HepG2 (cell line): Measurements from ENCODE around the gene TUBB2B. TPM values are rescaled to one million over a fixed set of nuclear protein-coding genes. Genes with fewer than 3 reads are reported as not detected.
"Not testable (repeated sequence)": the region's sequence is repeated elsewhere in the genome, so short reads cannot be mapped to it uniquely, and the experiment has no call there.

Source experiments
- ATAC-seq: fragments of 200-7000 bp; cut with Tn5 transposase; 3 replicates; pipeline ENCODE4 v1.9.1; 2020; ENCODE audit warnings: mild to moderate bottlenecking, moderate library complexity
- BruUV-seq: library from RNA; stranded (reverse); fragments of 400-500 nt; replicated peaks from 2 replicates; lab custom pipeline; 2021; lab: Mats Ljungman, UMichigan
- CTCF ChIA-PET: fragments of 300-600 bp; formaldehyde crosslinking; extraction: SDS; loops from one replicate; lab custom pipeline; 2021; ENCODE audit warnings: low total read pairs, inconsistent platforms, low intra/inter-chr PET ratio; lab: Yijun Ruan, JAX
- POLR2A ChIA-PET: fragments of 350-600 bp; sonication (Branson Sonifier 250); formaldehyde crosslinking; loops from one replicate; lab custom pipeline; 2020; ENCODE audit warnings: antibody characterized with exemption, inconsistent platforms; lab: Yijun Ruan, JAX
- DNase-seq: peaks from one replicate; pipeline ENCODE4 v3.0.0-alpha.2; 2015; ENCODE audit warnings: low spot score
- FAIRE-seq: peaks from 3 replicates; lab custom pipeline; 2011; peaks lifted over from hg19 to GRCh38; lab: Jason Lieb, UNC
- H2AFZ ChIP-seq: one replicate; pipeline ENCODE4 v1.6.1; 2011; ENCODE audit warnings: low read length, inconsistent platforms
- H3K27ac ChIP-seq: fragments of 300-600 bp; 3 replicates; pipeline ENCODE4 v1.8.0; 2011; ENCODE audit warnings: mixed run types, mild to moderate bottlenecking, mixed read lengths, low read length, inconsistent platforms; ENCODE audit not compliant: insufficient read depth; ENCODE audit errors: extremely low read length
- H3K27me3 ChIP-seq, 2 experiments: fragments of 200-600 bp in 1 of 2; 2 replicates in 1 of 2; 3 replicates in 1 of 2; pipeline versions ENCODE4 v1.6.0 to v1.8.0; 2011; ENCODE audit warnings: low read length in 2 of 2, mild to moderate bottlenecking in 2 of 2, moderate library complexity in 2 of 2, inconsistent platforms in 1 of 2; ENCODE audit not compliant: insufficient read depth in 2 of 2, control insufficient read depth in 1 of 2
- H3K36me3 ChIP-seq, 2 experiments: fragments of 200-600 bp in 1 of 2; replicated peaks in 1 of 2; 2 replicates in 1 of 2; 3 replicates in 1 of 2; pipeline versions ENCODE4 v1.5.1 to v1.8.0; 2011; ENCODE audit warnings: low read length in 2 of 2, inconsistent platforms in 1 of 2; ENCODE audit not compliant: insufficient read depth in 2 of 2, control insufficient read depth in 1 of 2
- H3K4me1 ChIP-seq: 2 replicates; pipeline ENCODE4 v1.5.1; 2012; ENCODE audit warnings: low read length, inconsistent platforms; ENCODE audit not compliant: insufficient read depth
- H3K4me2 ChIP-seq: 2 replicates; pipeline ENCODE4 v1.6.0; 2011; ENCODE audit warnings: low read depth, low read length, inconsistent platforms
- H3K4me3 ChIP-seq, 3 experiments: fragments of 200-600 bp in 1 of 3; sonication (generic), shearing (Covaris generic) in 1 of 3; replicated peaks in 1 of 3; 2 replicates each; pipeline ENCODE4 v1.5.1; 2011 to 2016; ENCODE audit warnings: low read length in 3 of 3, inconsistent platforms in 2 of 3, low read depth in 2 of 3, mild to moderate bottlenecking in 2 of 3, control low read depth in 1 of 3, mixed read lengths in 1 of 3; ENCODE audit not compliant: insufficient read depth in 1 of 3
- H3K79me2 ChIP-seq: one replicate; pipeline ENCODE4 v1.6.1; 2011; ENCODE audit warnings: low read length, inconsistent platforms; ENCODE audit not compliant: insufficient read depth
- H3K9ac ChIP-seq: 2 replicates; pipeline ENCODE4 v1.6.0; 2011; ENCODE audit warnings: mild to moderate bottlenecking, low read depth, low read length, inconsistent platforms; ENCODE audit not compliant: insufficient read depth
- H3K9me3 ChIP-seq: 2 replicates; pipeline ENCODE4 v1.5.1; 2012; ENCODE audit warnings: mild to moderate bottlenecking, low read length
- H4K20me1 ChIP-seq: 2 replicates; pipeline ENCODE4 v1.6.0; 2011; ENCODE audit warnings: inconsistent platforms, mild to moderate bottlenecking, low read length, moderate library complexity; ENCODE audit not compliant: insufficient read depth
- DPF2 ChIP-seq: sonication (generic); formaldehyde crosslinking; IDR thresholded peaks from 2 replicates; pipeline ENCODE4 v1.4.0; 2020; ENCODE audit warnings: mild to moderate bottlenecking, low read depth, missing genetic modification reagents, borderline replicate concordance
- ZNF563 ChIP-seq: sonication (generic); formaldehyde crosslinking; IDR thresholded peaks from 2 replicates; pipeline ENCODE4 v1.8.0; 2022; ENCODE audit warnings: mild to moderate bottlenecking, moderate library complexity, missing genetic modification reagents
- ZNF879 ChIP-seq: sonication (generic); formaldehyde crosslinking; IDR thresholded peaks from 2 replicates; pipeline ENCODE4 v1.8.1; 2023; ENCODE audit warnings: missing genetic modification reagents
- WGBS: methylation state at CpG from one replicate; pipeline ENCODE4 v1.1.6; 2017; ENCODE audit warnings: low lambda C conversion rate; 5-methylcytosine and 5-hydroxymethylcytosine counted together
- in situ Hi-C: cut with HindIII; loops from 2 replicates; pipeline ENCODE4 v1.10.0; 2017; ENCODE audit warnings: low pct_unique_long_range_greater_than_20kb; ENCODE audit not compliant: extremely low pct_ligation_motif_present
- intact Hi-C: fragments of 100-400 bp; cut with micrococcal nuclease; formaldehyde crosslinking; loops from one replicate; pipeline ENCODE4 v1.10.0; 2022; ENCODE audit not compliant: unreplicated experiment
- polyA plus RNA-seq, 8 experiments: library from polyadenylated mRNA; depleted of rRNA in 3 of 8; stranded (reverse) in 7 of 8; unstranded in 1 of 8; fragments of >200 nt; fragmentation: Illumina TruSeq in 4 of 8; extraction: Trizol in 4 of 8; gene quantifications; 2 replicates each; pipeline versions ENCODE4 v1.2.1 to v1.2.3, GENCODE V29; 2011 to 2016; ENCODE audit warnings: low read depth in 4 of 8, missing spikeins in 1 of 8, mixed read lengths in 1 of 8; ENCODE audit not compliant: insufficient read depth in 1 of 8
- total RNA-seq, 5 experiments: library from RNA; depleted of rRNA; stranded (reverse); fragments of >200 nt; fragmentation: Illumina TruSeq; extraction: Trizol; gene quantifications; 2 replicates each; pipeline ENCODE4 v1.2.3, GENCODE V29; 2016; ENCODE audit warnings: low read depth in 1 of 5
- TF ChIP-seq, protein P1 (sequence below): sonication (generic); formaldehyde crosslinking; IDR thresholded peaks from 2 replicates; pipeline ENCODE4 v1.8.1; 2022; ENCODE audit warnings: mild to moderate bottlenecking, missing genetic modification reagents
- TF ChIP-seq, protein P2 (sequence below): sonication (generic); formaldehyde crosslinking; conservative IDR thresholded peaks from 2 replicates; pipeline ENCODE4 v1.4.0; 2020; ENCODE audit warnings: missing genetic modification reagents
- TF ChIP-seq, protein P3 (sequence below): sonication (generic); formaldehyde crosslinking; IDR thresholded peaks from 2 replicates; pipeline ENCODE4 v1.8.0; 2022; ENCODE audit warnings: missing genetic modification reagents, low read depth, mild to moderate bottlenecking, borderline replicate concordance

TUBB2B gene
- total and polyA plus RNA-seq, 2 of the 13 experiments (the other 11 are each of a cell fraction or from before 2014, with no cell fraction given) = 10.3 to 23.6 TPM

DNA sequence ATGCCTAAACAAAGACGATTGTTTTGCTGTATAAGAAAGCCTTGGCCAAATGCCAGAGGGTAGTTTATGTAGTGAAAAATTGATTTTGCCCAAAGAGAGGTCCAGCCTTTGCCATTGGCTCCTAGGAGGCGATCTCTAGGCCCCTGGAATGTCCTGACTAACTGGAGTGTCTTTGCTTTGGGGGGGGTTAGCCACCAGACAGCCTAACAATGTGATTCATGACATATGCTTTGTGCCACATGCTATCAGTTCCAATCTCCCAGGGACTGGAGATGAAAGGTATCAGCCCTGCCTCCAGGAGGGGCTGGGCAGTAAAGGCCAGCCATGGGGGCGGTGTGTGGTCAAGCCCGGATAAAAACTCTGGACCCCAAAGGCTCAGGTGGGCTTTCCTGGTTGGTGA is 37.4 kb downstream of the TUBB2B start (continued):
- TF ChIP-seq, protein P1, sequence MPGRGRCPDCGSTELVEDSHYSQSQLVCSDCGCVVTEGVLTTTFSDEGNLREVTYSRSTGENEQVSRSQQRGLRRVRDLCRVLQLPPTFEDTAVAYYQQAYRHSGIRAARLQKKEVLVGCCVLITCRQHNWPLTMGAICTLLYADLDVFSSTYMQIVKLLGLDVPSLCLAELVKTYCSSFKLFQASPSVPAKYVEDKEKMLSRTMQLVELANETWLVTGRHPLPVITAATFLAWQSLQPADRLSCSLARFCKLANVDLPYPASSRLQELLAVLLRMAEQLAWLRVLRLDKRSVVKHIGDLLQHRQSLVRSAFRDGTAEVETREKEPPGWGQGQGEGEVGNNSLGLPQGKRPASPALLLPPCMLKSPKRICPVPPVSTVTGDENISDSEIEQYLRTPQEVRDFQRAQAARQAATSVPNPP (CRISPR knock-in tag) = no peak

DNA sequence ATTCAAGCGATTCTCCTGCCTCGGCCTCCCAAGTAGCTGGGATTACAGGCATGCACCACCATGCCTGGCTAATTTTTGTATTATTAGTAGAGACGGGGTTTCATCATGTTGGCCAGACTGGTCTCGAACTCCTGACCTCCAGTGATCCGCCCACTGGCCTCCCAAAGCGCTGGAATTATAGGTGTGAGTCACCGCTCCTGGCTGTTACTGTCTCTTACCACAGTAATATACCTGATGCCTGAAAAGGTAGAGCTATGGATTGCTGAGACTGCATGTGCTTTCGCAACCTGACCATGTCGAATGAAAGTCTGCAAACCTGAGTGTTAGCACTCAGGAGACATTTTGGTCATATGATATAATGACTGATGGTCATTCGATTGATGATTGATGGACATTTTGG is 38.3 kb downstream of the TUBB2B start:
- H3K4me2 ChIP-seq, ATAC-seq, H3K9me3 ChIP-seq, H2AFZ ChIP-seq, H3K4me1 ChIP-seq, H3K36me3 ChIP-seq, CTCF ChIA-PET, H3K27ac ChIP-seq, FAIRE-seq, POLR2A ChIA-PET, BruUV-seq, H3K4me3 ChIP-seq, H3K27me3 ChIP-seq, H3K79me2 ChIP-seq, DNase-seq, in situ Hi-C loops, H3K9ac ChIP-seq, H4K20me1 ChIP-seq: not testable (repeated sequence)
- 58% methylated on average over 10 of the region's 10 CpGs for WGBS
- intact Hi-C loops = loop anchor here (5.0 kb wide), 1 partner anchor 993 kb away; no protein-coding TSS in a partner anchor

DNA sequence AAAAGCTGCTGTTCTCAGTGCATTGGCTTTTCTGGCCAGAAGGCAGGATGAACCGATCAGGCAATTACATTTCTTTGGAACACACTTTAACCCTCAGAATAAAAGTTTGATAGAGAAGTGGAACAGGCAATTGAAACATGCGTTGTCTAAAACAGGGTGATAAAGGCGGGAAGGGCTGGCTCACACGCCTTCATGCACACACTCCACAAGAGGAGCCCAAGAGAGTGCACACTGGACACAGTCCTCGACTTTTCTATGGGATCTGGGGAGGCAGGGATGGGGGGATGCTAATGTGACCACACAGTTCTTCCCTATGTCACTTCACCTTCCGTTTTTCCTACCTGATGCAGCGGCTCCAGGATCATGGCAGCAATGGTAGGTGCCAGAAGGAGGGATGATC is 39.2 kb downstream of the TUBB2B start:
- H3K9me3 ChIP-seq = no peaks in the 10 kb centered on the region
- no peak overlapping the region for H3K9ac ChIP-seq
- H2AFZ ChIP-seq = no peak overlapping the region
- DNase-seq = no peak
- H3K27me3 ChIP-seq = peaks cover 0 to 5% of the 10 kb centered on the region in 2 experiments; a peak in 2 of 5 replicates
- H3K27ac ChIP-seq = no peak overlapping the region
- H4K20me1 ChIP-seq = no peaks in the 10 kb centered on the region
- ChIA-PET POLR2A (no interaction called here), CTCF (no interaction called here)
- ATAC-seq = 0 out of 3 replicates have a peak, but pooled peaks have one; percentile 29
- H3K4me2 ChIP-seq = no peak overlapping the region
- in situ Hi-C loops (no loop called here), intact Hi-C loops (loop anchor here (5.0 kb wide), 1 partner anchor 994 kb away; no protein-coding TSS in a partner anchor)
- no peaks in the 10 kb centered on the region for H3K79me2 ChIP-seq
- peaks cover under 1% of the 10 kb centered on the region; the same call in 1 of the 2 replicates for H3K4me1 ChIP-seq
- H3K4me3 ChIP-seq = no peak overlapping the region
- H3K36me3 ChIP-seq = no peaks in the 10 kb centered on the region; a peak in 1 of 5 replicates
- no TSS peak for BruUV-seq
- TF ChIP-seq, protein P2, sequence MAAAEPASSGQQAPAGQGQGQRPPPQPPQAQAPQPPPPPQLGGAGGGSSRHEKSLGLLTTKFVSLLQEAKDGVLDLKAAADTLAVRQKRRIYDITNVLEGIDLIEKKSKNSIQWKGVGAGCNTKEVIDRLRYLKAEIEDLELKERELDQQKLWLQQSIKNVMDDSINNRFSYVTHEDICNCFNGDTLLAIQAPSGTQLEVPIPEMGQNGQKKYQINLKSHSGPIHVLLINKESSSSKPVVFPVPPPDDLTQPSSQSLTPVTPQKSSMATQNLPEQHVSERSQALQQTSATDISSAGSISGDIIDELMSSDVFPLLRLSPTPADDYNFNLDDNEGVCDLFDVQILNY (CRISPR knock-in tag) = no peak
- TF ChIP-seq ZNF879 (CRISPR knock-in tag) (no peak), DPF2 (CRISPR knock-in tag) (no peak), ZNF563 (CRISPR knock-in tag) (no peak)
- TF ChIP-seq, protein P3, sequence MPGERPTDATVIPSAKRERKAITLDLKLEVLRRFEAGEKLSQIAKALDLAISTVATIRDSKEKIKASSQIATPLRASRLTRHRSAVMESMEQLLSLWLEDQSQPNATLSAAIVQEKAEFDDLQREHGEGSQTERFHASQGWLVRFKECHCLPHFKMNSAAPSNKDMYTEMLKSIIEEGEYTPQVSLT (CRISPR knock-in tag) = no peak
- 67% methylated on average over 7 of the region's 7 CpGs for WGBS
- FAIRE-seq = no peak
